GM18508 (cell line): Measurements from ENCODE around the gene GATA5.

Source experiments
- ATAC-seq: cut with Tn5 transposase; IDR thresholded peaks from one replicate; pipeline ENCODE4 v1.9.1; 2021; ENCODE audit warnings: moderate number of reproducible peaks; ENCODE audit not compliant: insufficient read depth, unreplicated experiment

Gene GATA5

DNA sequence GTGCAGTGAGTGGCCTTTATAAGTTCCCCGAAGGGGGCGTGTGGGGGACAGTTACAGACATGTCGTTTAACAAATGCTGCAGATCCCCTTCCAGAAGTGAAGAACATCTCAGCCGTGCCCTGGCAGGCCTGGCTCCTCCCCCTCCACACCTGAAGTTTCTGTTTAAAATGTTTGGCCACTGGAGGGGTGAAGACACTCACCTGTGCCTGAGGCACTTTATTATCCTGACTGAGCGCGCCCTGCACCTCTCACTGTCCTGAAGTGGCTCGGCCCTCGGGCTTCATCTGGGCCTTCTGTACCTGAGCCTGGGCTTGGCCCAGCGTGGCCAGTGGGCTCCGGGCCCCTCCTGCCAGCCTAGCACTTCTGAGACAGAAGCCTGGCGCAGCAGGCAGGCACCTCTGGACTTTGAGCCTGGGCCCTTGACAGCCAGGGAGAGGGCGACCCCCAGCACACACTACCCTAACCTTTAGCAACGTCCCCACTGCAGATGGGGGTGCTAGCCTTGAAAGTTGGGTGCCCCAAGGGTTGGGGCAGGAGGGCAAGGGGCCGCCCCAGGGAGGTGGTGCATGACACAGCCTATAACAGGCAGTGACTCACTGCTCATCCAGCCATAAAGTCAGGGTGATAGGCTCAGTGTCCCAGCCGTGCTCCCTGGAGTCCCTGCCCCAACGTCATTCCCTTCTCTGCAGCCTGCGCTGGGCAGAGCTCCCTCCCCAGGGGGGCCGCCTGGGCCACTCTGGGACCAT is 13.6 kb upstream of the GATA5 start:
- ATAC-seq = no peak

DNA sequence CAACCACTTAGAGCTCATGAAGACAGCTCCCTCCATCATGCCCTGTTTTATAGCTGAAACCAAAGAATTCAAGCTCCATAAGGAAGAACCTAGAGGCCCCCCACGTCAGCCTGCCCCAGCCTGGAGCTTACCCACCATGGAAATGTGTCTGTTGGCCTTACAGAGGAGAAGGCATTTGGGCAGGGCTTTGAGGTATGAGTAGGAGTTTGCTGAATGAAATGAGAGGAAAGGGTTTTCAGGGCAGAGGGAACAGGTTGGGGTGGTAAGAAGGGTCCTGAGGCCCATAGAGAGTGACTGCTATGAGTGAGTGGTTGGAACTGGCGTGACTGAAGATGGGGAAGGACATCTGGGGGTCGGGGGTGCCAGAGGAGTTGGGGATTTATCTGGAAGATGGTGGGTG is 12.7 kb upstream of the GATA5 start:
- no peak for ATAC-seq

DNA sequence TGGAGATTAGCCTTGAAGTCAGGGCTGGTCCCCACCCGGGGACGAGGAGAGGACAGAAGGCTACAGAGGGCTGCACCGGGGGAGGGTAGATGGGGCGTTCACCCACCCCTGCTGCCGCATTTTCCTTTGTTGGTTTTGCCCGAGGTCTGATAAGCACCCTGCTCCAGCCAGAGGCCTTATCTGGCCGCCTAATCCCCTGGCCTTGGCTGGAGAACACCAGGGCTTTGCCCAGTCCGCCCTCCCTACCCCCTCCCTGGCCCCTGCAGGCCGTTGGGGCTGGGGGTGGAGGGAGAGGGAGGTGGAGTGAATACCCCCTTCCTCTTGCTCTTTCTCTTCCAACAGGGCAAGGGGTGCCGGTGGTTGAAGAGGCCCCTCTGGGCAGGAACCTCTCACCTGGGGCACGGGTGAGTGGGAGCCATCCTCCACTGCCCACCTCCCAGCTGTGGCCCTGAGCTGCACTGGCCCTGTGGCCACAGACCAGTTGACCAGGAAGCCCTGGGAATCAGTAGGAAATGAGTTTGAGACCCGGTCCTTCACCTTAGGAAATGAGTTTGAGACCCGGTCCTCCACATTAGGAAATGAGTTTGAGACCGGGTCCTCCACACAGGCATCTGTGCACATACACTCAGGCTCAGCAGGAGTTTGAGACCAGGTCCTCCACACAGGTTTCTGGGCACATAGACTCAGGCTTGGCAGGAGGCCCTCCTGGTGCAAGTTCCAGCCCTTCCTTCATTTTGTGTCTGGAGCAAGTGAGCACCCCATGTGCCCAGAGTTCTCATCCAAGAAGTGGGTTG is 12.0 kb upstream of the GATA5 start:
- ATAC-seq = no peak

DNA sequence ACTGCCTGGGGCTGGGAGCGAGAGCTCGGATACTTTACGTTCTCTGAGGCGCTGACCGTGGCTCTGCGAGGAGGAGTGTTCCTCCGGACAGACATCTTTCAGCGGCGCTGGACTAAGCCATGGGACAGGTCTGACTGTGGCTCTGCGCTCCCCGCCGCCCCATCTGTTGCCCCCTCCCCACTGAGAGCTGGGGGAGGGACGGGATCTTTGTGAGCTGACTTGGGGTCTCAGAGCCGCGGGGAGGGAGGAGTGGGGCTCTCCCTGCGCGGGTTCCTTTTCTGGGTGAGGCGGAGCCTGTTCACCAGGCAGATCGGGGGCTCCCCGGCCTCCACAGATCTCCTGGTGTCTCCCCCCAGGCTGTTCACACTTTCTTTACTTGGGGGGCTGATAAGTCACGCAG is 11.3 kb upstream of the GATA5 start:
- no peak for ATAC-seq

DNA sequence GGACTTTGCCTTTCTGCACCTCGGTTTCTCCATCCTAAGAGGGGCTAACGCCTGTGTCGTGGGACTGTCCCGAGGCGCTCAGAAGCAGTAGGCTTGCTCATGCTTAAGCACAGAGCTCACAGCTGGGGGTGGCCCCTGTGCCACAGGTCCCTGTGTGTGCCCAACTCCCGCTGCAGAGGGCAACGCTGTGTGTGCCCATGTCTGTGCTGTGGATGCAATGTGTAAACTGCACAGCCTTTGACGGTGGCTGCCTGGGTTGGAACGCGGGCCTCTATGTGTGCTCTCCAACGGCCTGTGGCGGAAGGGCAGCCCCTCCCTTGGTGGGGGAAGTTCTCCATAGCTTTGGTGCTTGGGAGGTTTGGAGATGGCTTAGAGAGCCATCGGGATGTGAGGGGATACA is 10.7 kb upstream of the GATA5 start:
- ATAC-seq = no peak

- ATAC-seq = no peak
Observed at GRCh38 chr20:62485701-62486089, 9.9 kb upstream of the GATA5 start.

GRCh38 chr20:62485062-62485700 is 9.4 kb upstream of the GATA5 start:
- no peak for ATAC-seq

DNA sequence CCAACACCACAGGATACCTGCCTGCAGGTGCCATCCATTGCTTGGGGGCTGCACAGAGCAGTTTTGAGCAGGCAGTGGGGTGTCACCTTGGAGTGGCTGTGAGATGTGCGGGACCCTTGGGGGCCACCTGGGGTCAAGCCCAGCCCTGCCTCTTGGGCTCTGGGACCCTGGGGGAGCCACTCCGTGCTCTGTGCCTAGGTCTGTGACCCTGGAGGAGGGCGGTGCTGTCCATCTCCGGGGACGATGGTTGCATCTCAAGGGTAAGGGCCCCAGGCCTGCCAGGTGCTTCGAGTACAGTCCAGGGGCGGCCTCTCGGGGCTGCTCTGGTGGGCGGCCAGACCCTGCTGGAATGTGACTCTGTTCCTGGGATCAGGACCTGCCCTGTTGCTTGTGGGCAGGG is 8.7 kb upstream of the GATA5 start:
- no peak for ATAC-seq

GRCh38 chr20:62483613-62484458 is 8.0 kb upstream of the GATA5 start:
- ATAC-seq = no peak

- ATAC-seq = no peak
Observed at GRCh38 chr20:62482974-62483373, 7.2 kb upstream of the GATA5 start.

- no peak for ATAC-seq
Observed at GRCh38 chr20:62482146-62482809, 6.5 kb upstream of the GATA5 start.

DNA sequence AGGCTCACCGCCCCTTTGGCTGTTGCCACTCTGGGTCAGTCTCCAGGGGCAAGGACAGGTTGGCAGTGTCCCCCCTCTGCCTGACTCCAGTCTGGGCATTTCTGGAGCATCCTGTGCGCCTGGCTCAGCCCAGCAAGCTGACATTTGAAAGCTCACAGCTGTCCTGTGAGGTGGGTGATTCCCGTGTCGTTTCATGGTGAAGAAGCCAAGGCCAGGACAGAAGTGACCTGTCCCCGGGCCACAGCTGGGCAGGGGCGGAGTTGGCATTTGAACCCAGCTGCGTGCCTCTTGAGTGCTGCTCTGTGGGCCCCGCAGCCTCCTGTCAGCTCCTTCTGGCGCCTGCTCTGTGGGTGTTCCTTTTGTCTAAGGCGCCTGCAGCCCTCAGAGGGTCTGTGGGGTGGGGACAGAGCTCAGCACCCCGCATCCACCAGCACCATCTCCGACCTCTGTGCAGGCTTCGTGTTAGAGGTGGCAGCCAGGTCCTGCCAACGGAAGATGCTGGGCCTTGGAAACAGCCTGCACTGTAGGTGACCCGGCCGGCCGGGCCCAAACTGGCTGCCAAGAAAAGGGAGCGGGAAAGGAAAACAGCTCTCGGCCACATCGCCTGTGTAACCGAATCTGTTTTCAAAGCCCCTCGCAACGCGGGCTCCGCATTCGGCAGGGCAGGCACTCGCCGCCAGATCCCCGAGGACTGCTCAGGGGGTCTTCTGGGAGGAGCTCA is 5.8 kb upstream of the GATA5 start:
- ATAC-seq = no peak

- no peak for ATAC-seq
Observed at GRCh38 chr20:62480318-62480717, 4.5 kb upstream of the GATA5 start.

GRCh38 chr20:62479656-62480055 is 3.9 kb upstream of the GATA5 start:
- ATAC-seq = no peak

DNA sequence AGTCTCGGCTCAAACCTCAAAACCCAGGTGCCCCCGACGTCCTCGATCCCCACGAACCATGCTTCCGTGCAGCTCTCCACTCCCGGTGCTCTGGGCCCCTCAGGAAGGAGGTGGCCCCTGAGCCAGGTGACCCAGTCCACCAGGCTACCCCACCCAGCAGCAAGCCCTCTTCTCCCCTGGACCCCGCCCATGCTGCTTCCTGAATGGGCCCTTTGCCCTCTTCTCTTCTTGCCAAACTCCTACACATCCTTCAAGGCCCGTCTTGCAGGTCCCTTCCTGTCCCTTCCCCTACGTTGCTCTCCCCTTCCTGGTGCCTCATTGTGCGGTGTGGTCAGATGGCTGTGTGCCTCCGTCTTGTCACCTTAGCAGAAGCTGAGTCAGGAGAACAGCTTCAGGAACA is 3.4 kb upstream of the GATA5 start:
- ATAC-seq = no peak

DNA sequence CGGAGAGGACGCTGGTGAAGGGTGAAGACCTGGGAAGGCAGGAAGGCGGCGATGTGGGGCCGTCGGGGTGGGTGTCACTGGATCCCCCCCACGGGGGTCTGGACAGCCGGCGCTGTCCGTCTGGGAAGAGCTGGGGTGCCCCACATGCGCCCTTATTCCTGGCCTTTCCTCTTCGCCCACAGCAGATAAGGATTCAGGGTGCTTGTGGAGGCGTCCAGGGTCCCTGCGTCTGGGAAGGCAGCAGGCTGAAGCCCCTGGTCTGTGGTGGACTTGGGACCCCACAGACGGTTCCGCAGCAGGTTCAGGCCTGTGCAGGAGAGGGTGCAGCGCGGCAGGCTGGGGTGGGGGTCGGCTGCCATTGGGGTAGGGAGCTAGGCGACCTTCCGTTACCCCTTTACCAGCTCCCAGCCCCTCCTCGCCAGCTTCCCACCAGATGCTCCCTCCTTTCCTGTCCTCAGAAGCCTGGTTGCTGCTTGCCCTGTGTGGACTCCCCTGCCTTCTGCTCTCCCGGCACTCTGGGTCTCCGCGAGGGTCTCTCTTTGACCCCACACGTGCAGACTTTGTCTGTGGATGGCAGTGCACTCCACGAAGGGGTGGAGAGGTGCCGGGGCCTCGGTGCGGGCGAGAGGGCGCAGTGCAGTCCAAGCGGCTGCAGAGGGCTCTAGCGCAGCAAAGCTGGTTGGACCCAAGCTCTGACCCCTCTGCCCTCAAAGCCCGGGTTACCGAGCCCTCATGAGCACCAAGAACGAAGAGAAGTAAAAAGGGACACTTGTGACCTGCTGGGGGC is 2.1 kb upstream of the GATA5 start:
- no peak for ATAC-seq

DNA sequence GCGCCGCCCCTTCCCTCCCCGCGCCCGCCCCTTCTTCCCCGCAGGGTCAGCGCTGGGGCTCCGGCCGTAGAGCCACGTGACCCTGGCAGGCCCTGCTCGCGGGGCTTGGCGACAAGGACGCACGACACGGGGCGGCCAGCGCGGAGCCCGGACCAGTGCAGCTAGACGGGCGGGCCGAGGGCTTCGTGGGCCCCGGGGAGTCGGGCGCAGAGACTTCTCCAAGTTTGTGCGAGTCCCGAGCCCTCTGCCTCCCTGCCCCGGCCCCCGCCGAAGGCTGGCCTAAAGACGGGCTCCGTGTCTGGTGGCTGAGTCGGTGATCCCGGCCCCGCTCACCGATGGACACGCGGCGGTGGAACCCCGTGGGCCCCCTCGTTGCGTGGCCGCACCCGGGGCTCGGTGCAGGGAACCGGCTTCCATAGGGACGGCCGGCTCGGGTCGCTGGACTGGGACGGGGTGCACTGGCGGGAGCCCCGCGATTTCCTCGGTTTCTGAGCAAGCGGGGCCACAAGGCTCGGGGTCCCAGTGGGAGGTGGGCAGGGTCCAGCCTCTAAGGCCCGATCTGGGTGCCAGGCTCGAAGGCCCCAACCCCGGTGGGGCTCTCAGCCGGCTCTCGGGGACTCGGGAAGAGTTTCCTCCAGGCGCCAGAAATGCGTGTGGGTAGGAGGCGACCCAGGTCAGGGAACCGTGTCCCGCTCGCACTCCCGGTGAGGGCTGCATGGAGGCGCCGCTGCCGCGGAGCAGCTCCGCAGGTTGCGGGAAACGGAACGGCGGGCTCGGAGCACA is 452 bp upstream of the GATA5 start:
- ATAC-seq = no peak
